NCI-H2029 (cell line): ENCODE measurements around the gene TRAF3.
A peak's percentile ranks its signal among the peaks of the same experiment; 100 is the strongest.
"Not testable (repeated sequence)": the region's sequence is repeated elsewhere in the genome, so short reads cannot be mapped to it uniquely, and the experiment has no call there.

Experiments used
- DNase-seq: peaks from one replicate; lab custom pipeline; 2025; lab: John Stamatoyannopoulos, UW

TRAF3 gene

DNA sequence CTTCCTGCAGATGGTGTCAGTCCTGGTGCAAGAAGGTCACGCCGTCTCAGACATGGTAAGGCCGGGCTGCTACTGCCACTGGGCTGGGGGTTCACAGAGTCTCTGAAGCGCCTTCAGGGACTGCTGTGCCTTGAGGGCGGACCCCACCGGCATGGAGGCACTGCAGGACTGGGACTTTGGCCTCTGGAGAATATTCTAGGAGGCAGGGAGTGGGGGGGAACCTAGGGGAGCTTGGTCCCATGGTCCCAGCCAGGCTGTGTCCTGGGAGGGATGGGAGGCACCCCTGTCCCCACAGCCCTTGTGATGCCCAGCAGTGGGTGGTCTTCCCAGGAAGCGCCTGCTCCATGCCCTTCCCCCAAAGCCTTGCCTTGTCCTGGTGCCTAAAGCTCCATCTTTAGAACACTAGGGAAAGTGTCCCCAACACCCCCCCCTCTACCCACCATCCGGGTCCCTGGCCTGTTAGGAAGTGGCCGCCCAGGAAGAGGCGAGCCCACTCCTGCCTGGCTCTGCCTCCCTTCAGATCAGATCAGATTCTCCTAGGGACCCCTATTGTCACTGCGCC lies 146.8 kb downstream of the TRAF3 start:
- no peak for DNase-seq

DNA sequence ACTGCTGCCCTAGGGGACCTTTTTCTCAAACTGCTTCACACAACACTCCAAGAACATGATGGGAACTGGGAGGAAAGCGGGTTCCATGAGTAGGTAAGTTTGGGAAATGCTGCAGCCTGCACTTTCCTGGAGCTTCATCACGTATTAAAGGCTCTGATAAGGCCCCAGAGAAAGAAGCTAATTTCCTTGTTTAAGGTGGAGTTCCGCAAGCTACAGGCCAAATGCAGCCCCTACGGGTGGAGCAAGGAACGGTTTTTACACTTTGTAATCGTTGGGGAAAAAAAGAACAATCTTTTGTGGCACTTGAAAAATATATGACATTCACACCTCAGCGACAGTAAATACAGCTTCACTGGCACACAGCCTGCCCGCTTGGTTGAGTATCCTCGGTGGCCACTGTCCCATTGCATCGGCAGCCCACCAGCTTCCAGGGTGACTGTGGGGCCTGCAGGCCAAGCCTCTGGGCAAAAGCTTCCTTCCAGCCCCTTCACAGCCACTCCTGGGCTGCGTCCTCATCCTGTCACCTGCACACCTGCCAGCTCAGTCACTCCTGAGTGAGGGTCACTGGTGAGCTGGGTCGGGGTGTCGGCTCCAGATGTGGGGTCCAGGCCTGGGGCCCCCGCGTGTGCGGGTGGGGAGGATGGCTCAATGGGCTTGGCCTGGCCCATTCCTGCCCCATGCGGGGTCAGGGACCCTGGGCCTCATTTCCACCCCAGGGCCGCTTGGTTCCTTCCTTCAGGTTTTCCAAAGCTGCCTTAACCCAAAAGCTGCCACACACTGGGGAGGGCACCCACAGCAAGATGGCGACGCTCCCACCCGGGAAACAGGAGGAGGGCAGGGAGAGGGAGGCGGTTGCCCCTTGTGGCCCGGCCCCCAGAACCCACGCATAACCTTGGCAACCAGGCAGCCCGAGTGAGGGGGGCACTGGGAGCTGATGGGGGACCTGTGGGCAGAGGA lies 147.7 kb downstream of the TRAF3 start:
- DNase-seq, result no peak

DNA sequence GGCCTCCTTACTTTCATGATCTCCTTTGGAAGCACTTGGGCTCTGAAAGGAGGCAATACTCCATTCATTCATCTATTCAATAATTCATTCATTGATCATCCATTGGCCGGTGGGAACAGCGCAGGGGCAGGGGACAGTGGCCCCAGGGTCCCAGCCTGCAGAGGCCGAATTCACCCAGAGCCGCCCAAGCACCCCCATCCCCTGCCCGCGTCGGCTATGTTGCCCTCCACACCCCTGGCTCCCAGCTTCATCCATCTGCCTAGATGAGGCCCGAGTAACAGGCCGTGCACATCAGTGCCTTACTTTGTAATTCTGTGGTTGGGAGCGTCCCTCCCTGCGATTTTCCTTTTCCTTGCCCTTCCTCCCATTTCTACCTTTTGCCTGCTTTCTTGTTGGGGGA lies 148.4 kb downstream of the TRAF3 start:
- DNase-seq, result no peak

DNA sequence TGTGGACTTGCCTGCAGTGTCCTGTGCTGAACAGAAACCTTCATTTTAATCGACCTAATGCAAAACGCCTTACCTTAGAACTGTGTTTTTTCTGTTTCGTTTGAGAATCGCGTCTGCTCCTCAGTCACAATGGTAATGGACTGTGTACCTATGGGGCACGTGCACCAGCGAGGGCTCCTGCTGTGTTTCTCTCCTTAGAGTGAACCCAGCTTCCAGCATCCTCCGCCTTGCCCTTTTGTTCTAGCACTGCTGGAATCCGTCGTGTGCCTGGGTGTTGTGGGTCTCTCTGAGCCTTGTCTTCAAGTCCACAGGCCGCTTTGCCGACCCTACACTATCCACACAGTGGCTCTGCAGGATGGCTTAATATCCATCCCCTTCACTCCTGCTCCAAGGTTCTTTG lies 148.9 kb downstream of the TRAF3 start:
- DNase-seq, result no peak

- DNase-seq, result not testable (repeated sequence)
Observed at GRCh38 chr14:102926840-102927239, 149.6 kb downstream of the TRAF3 start.

DNA sequence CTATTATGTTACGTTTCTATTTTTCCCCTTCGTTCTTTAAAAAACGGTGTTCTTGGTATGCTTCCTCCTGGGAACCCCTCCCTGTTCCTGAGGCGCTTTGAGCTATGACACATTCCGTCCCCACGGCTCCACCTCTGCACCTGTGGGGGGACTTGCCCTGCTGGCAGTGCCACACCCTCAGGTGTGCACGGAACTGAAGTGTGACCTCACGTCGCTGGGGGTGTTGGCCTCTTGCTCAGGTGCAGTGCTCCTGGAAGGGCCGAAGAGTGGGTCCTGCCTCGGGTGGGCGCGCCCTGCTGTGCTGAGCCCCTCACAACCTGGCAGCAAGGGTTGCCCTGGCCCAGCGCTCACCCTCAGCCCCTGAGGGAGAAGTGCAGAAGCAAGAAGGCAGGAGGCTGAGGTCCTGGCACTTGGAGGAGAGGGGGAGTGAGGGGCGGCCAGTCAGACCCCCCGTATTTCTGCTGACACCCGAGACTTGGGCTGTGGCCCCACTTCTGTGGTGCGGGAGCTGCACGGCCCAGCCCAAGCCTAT lies 150.2 kb downstream of the TRAF3 start:
- no peak for DNase-seq

- DNase-seq, result no peak
Observed at GRCh38 chr14:102927878-102928411, 150.7 kb downstream of the TRAF3 start.

DNA sequence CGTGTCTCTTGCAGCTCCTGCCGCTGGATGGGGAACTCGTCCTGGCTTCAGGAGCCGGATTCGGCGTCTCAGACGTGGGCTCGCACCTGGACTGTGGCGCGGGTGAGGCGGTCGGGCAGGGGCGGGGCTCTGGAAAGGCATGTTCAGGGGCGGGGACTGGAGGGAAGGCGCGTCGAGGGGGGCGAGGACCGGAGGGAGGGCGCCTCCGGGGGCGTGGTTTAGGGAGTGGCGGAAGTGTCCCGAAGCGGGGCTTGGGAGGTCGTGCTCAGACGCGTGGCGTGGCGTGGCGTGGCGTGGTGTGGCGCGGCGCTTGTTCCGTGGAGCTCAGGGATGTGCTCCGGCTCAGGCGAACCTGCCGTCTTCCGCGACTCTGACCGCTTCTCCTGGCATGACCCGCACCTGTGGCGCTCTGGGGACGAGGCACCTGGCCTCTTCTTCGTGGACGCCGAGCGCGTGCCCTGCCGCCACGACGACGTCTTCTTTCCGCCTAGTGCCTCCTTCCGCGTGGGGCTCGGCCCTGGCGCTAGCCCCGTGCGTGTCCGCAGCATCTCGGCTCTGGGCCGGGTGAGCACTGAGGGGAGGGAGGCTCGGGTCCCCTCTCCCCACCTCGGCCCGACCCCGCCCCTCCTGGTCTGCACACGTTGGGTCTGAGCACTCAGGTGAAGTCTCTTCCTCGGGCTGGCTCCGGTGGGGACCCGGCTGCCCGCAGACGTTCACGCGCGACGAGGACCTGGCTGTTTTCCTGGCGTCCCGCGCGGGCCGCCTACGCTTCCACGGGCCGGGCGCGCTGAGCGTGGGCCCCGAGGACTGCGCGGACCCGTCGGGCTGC lies 151.4 kb downstream of the TRAF3 start:
- DNase-seq, result peak; percentile 26

- no peak for DNase-seq
Observed at GRCh38 chr14:102929241-102930137, 152.2 kb downstream of the TRAF3 start.

- no peak for DNase-seq
Observed at GRCh38 chr14:102930138-102930752, 153.0 kb downstream of the TRAF3 start.

GRCh38 chr14:102930753-102931579 lies 153.7 kb downstream of the TRAF3 start:
- no peak for DNase-seq

DNA sequence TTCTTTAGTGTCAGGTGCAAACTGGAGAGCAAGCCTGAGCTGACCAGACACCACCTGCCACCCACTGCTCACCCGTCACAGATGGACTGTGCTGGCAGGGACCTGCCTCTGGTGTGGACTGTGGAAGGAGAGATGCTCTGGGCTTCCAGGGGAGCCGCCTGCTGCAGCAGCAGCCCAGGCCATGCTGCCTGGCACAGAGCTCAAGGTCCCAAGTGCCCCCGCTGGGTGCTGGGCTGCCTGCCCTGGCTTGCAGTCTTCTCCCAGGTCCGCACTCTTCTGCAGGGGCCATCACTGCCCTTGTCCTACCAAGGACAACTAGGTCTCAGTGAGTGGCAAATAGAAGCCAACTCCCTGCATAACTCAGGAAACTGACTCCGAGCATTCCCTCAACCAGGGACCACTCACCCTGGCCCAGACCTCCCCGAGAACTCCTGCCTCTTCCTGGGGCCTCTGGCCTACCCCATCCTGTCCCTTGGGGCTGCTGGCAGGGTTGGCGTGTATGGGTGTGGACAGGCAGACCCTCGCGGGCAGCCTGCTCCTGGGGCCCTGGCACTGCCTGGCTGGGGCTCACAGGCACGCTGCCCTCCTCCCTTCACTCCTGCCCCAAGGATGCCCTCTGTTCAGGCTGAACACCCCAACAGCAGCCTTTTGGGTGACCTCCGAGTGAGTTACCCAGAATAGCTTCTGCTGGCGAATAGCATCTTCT lies 154.5 kb downstream of the TRAF3 start:
- DNase-seq, result no peak

DNA sequence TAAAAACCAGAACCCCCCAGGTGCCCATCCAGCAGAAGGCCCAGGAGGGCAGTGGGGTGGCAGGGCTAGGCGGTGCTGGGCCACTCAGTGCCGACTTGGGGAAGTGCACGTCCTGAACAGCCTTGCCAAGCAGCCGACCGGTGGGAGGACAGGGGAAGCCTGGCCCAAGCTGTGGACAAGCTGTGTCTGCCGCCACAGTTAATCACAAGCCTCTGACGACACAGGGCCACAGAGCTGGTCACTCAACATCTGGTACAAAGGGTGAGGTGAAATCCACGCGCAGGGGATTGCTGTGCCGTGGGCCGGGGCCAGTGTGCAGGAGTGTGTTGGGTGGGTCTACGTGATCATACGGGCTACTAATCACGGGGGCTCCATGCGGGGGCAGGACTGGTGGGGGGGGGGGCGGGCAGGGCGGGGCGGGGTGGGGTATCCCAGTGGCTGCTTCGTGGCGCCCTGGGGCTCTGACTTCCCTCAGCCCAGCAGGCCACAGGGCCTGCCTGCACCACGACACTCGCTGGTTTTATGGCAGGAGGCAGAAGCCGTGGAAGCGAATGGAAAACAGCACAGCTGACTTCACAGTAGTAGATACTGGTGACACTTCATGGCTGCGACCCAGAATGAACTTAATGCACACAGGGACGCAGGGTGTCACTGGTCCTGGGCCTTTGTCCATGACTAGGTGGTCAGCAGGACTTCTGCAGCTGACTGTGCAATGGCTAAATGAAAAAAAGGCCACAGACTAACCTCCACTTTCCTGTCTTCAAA lies 155.4 kb downstream of the TRAF3 start:
- DNase-seq, result no peak

DNA sequence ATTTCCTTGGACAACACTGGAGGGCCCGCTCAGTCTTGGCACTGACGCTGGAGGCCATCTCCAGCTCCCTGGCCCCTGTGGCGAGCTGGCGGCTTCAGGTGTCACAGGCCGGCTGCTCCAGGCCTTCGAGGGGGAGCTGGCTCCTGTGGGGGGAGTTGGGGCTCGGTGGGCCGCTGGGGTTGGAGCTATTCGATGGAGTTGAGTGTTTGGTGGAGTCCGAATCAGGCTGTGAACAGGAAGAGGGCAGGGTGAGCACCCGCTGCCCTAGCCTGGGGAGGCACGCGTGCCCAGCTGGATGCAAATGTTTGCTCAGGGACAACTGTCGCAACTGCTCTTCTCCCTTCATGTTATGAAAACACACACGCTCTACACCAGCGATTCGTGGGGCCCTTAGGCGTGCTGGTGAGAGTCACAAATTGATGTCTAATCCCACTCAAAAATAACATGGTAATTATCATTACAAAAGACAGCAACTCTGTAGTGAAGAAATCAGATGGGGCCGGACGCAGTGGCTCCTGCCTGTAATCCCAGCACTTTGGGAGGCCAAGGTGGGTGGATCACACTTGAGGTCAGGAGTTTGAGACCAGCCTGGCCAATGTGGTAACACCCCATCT lies 156.5 kb downstream of the TRAF3 start:
- no peak for DNase-seq

DNA sequence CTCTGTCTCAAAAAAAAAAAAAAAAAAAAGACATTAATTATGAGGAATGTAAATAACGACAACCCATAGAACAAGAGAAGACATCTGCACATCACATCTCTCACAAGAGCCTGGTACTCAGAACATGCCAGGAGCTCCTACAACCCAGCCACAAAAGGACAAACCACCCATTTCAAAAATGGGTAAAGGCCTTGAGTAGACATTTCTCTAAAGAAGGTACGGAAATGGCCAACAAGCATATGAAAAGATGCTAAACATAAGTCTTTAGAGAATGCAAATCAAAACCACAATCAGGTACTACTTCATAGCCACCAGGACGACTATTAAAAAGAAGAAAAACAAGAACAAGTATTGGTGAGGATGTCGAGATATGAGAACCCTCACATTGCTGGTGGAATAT lies 158.5 kb downstream of the TRAF3 start:
- DNase-seq, result no peak

DNA sequence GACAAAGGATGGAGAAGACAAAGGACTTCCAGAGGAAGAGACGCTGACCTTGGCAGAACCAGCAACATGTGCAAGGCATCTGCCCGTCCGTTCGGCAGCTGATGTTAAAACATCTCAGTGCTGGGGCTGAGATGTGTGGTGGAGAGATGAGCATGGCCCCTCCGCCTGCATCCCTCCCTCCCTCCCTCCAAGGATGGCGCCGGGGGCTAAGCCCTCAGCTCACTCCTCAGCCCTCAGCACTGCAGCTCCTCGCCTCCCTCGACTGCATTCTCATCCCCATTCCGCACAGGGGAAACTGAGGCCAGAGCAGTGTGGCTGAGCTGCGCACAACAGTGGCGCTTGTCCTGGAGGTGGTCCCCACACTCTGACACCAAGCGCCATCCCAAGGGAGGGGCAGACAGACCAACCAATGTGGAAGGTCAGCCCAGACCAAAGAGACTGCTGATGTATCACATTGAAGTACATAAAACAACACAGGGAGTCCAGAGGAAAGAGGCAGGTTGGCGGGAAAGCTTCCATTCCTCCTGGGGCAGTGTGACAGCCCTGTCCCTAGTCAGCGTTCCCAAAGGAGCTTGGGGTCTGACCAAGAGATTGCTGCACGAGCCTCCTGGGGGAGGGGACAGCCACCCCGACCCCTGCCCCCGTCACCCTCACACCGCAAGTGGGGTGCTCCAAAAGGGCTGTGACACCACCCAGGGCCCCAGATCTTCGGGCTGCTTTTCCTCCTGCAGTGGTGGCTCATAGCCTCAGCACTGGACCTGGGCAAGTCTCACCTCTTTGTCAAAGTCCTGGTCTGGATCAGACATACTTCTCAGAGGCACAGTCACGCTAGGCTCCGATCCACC lies 160.3 kb downstream of the TRAF3 start:
- no peak for DNase-seq

- DNase-seq, result no peak
Observed at GRCh38 chr14:102938191-102938590, 160.9 kb downstream of the TRAF3 start.
